HEK293 (cell line): ENCODE results near the gene TRAM2.
A peak's percentile ranks its signal among the peaks of the same experiment; 100 is the strongest.
"Not testable (repeated sequence)": the region's sequence is repeated elsewhere in the genome, so short reads cannot be mapped to it uniquely, and the experiment has no call there.

ENCODE experiments used
- CTCF ChIA-PET: fragments of 350-600 bp; formaldehyde crosslinking; extraction: SDS; loops from one replicate; lab custom pipeline; 2021; ENCODE audit warnings: antibody characterized with exemption; lab: Yijun Ruan, JAX
- POLR2A ChIA-PET: fragments of 300-600 bp; formaldehyde crosslinking; extraction: SDS; loops from one replicate; lab custom pipeline; 2020; ENCODE audit warnings: antibody characterized with exemption, inconsistent platforms; lab: Yijun Ruan, JAX
- H3K27ac ChIP-seq: fragments of 200-500 bp; sonication (Bioruptor generic); 2 replicates; pipeline ENCODE4 v1.5.1; 2014; ENCODE audit warnings: low read depth, low read length, control low read depth, inconsistent platforms; ENCODE audit errors: extremely low read depth
- H3K36me3 ChIP-seq, 2 experiments: fragments of 200-500 bp in 1 of 2; sonication (Bioruptor generic) in 1 of 2; 1 replicate in 1 of 2; 2 replicates in 1 of 2; pipeline ENCODE4 v1.5.1; 2014 to 2017; ENCODE audit warnings: inconsistent platforms in 2 of 2, low read length in 2 of 2; ENCODE audit not compliant: control insufficient read depth in 2 of 2, insufficient read depth in 1 of 2
- H3K4me1 ChIP-seq: fragments of 200-500 bp; sonication (Bioruptor generic); 2 replicates; pipeline ENCODE4 v1.5.1; 2014; ENCODE audit warnings: mild to moderate bottlenecking, low read length, inconsistent platforms; ENCODE audit not compliant: control insufficient read depth, insufficient read depth
- H3K4me3 ChIP-seq: 2 replicates; pipeline ENCODE4 v1.5.1; 2011; ENCODE audit warnings: low read depth, mild to moderate bottlenecking, control low read depth, low read length, moderate library complexity
- H3K9me3 ChIP-seq: fragments of 200-500 bp; sonication (Bioruptor generic); 2 replicates; pipeline ENCODE4 v1.5.1; 2014; ENCODE audit warnings: low read depth, low read length, inconsistent platforms; ENCODE audit not compliant: control insufficient read depth, insufficient read depth
- BCL11A ChIP-seq: fragments of 450-650 bp; formaldehyde crosslinking; IDR thresholded peaks from 2 replicates; pipeline ENCODE4 v1.5.1; 2016; ENCODE audit warnings: low read depth, missing biosample characterization, missing genetic modification characterization
- EGR2 ChIP-seq: fragments of 450-650 bp; formaldehyde crosslinking; IDR thresholded peaks from 2 replicates; pipeline ENCODE4 v1.5.1; 2016; ENCODE audit warnings: low read depth, missing biosample characterization, missing genetic modification characterization
- FEZF1 ChIP-seq: fragments of 450-650 bp; formaldehyde crosslinking; IDR thresholded peaks from 2 replicates; pipeline ENCODE4 v1.5.1; 2016; ENCODE audit warnings: missing biosample characterization, missing genetic modification characterization
- GLI2 ChIP-seq: fragments of 450-650 bp; formaldehyde crosslinking; IDR thresholded peaks from 2 replicates; pipeline ENCODE4; 2017; ENCODE audit warnings: missing biosample characterization, missing genetic modification characterization, low read depth, borderline replicate concordance
- KLF7 ChIP-seq: fragments of 450-650 bp; formaldehyde crosslinking; IDR thresholded peaks from 2 replicates; pipeline ENCODE4 v1.5.1; 2016; ENCODE audit warnings: missing biosample characterization, missing genetic modification characterization, borderline replicate concordance
- MEIS1 ChIP-seq: sonication (generic); formaldehyde crosslinking; IDR thresholded peaks from 2 replicates; pipeline ENCODE4 v1.8.1; 2022; ENCODE audit warnings: missing genetic modification reagents, mild to moderate bottlenecking, borderline replicate concordance
- RBAK ChIP-seq: fragments of 450-650 bp; formaldehyde crosslinking; IDR thresholded peaks from 2 replicates; pipeline ENCODE4 v1.5.1; 2016; ENCODE audit warnings: missing biosample characterization, missing genetic modification characterization
- ZBTB1 ChIP-seq: fragments of 450-650 bp; formaldehyde crosslinking; IDR thresholded peaks from 2 replicates; pipeline ENCODE4 v1.5.1; 2016; ENCODE audit warnings: missing biosample characterization, missing genetic modification characterization
- ZBTB10 ChIP-seq: fragments of 450-650 bp; formaldehyde crosslinking; IDR thresholded peaks from 2 replicates; pipeline ENCODE4 v1.5.1; 2016; ENCODE audit warnings: missing biosample characterization, missing genetic modification characterization
- ZBTB26 ChIP-seq: fragments of 450-650 bp; formaldehyde crosslinking; optimal IDR thresholded peaks from 2 replicates; pipeline ENCODE3; 2016; ENCODE audit warnings: missing biosample characterization, mild to moderate bottlenecking, missing genetic modification characterization
- ZBTB48 ChIP-seq: fragments of 450-650 bp; formaldehyde crosslinking; IDR thresholded peaks from 2 replicates; pipeline ENCODE4 v1.5.1; 2016; ENCODE audit warnings: missing biosample characterization, missing genetic modification characterization
- ZFP37 ChIP-seq: fragments of 450-650 bp; formaldehyde crosslinking; IDR thresholded peaks from 2 replicates; pipeline ENCODE4 v1.5.1; 2016; ENCODE audit warnings: missing biosample characterization, missing genetic modification characterization
- ZFP41 ChIP-seq: fragments of 450-650 bp; formaldehyde crosslinking; IDR thresholded peaks from 2 replicates; pipeline ENCODE4 v1.5.1; 2016; ENCODE audit warnings: missing biosample characterization, missing genetic modification characterization, borderline replicate concordance
- ZFP69B ChIP-seq: fragments of 450-650 bp; formaldehyde crosslinking; IDR thresholded peaks from 2 replicates; pipeline ENCODE4 v1.5.1; 2016; ENCODE audit warnings: missing biosample characterization, missing genetic modification characterization
- ZNF146 ChIP-seq: fragments of 450-650 bp; formaldehyde crosslinking; IDR thresholded peaks from 2 replicates; pipeline ENCODE4 v1.5.1; 2016; ENCODE audit warnings: missing biosample characterization, missing genetic modification characterization
- ZNF148 ChIP-seq: fragments of 450-650 bp; formaldehyde crosslinking; IDR thresholded peaks from 2 replicates; pipeline ENCODE4 v1.5.0; 2017; ENCODE audit warnings: missing biosample characterization, missing genetic modification characterization, borderline replicate concordance
- ZNF23 ChIP-seq: fragments of 450-650 bp; formaldehyde crosslinking; IDR thresholded peaks from 2 replicates; pipeline ENCODE4 v1.5.1; 2016; ENCODE audit warnings: missing biosample characterization, missing genetic modification characterization, borderline replicate concordance
- ZNF239 ChIP-seq: fragments of 450-650 bp; formaldehyde crosslinking; IDR thresholded peaks from 2 replicates; pipeline ENCODE4 v1.5.1; 2016; ENCODE audit warnings: missing biosample characterization, missing genetic modification characterization
- ZNF404 ChIP-seq: fragments of 450-650 bp; formaldehyde crosslinking; IDR thresholded peaks from 2 replicates; pipeline ENCODE4 v1.5.1; 2017; ENCODE audit warnings: missing biosample characterization, missing genetic modification characterization
- ZNF530 ChIP-seq: fragments of 450-650 bp; formaldehyde crosslinking; IDR thresholded peaks from 2 replicates; pipeline ENCODE4 v1.5.1; 2016; ENCODE audit warnings: low read depth, missing biosample characterization, missing genetic modification characterization
- ZNF548 ChIP-seq: fragments of 450-650 bp; formaldehyde crosslinking; IDR thresholded peaks from 2 replicates; pipeline ENCODE4 v1.5.1; 2016; ENCODE audit warnings: missing biosample characterization, missing genetic modification characterization
- ZNF664 ChIP-seq: fragments of 450-650 bp; formaldehyde crosslinking; IDR thresholded peaks from 2 replicates; pipeline ENCODE4 v1.5.1; 2016; ENCODE audit warnings: missing biosample characterization, missing genetic modification characterization
- ZNF830 ChIP-seq: fragments of 450-650 bp; IDR thresholded peaks from 2 replicates; pipeline ENCODE4 v1.5.0; 2018; ENCODE audit warnings: missing biosample characterization, missing genetic modification characterization, low read depth, mild to moderate bottlenecking, moderate library complexity
- TF ChIP-seq, protein P1 (sequence below): fragments of 450-650 bp; formaldehyde crosslinking; IDR thresholded peaks from 2 replicates; pipeline ENCODE4 v1.5.1; 2016; ENCODE audit warnings: missing biosample characterization, missing genetic modification characterization, low read depth

Gene TRAM2

GRCh38 chr6:52474173-52474572 lies 102.7 kb downstream of the TRAM2 start:
- Histone ChIP-seq H3K27ac (no peak overlapping the region), H3K36me3 (no peaks in the 10 kb centered on the region), H3K9me3 (no peaks in the 10 kb centered on the region), H3K4me3 (no peak overlapping the region), H3K4me1 (no peaks in the 10 kb centered on the region)
- no peak for TF ChIP-seq ZBTB26 (tag by site-specific recombination)
- no peak for TF ChIP-seq ZNF664 (tag by site-specific recombination)
- no peak for TF ChIP-seq ZFP41 (tag by site-specific recombination)
- no peak for TF ChIP-seq ZBTB48 (tag by site-specific recombination)
- TF ChIP-seq ZFP69B (tag by site-specific recombination) = no peak
- no peak for TF ChIP-seq ZNF404 (tag by site-specific recombination)
- TF ChIP-seq KLF7 (tag by site-specific recombination) = no peak
- no peak for TF ChIP-seq EGR2 (tag by site-specific recombination)
- TF ChIP-seq RBAK (tag by site-specific recombination) = no peak
- TF ChIP-seq ZNF830 (tag by site-specific recombination) = no peak
- no peak for TF ChIP-seq ZNF530 (tag by site-specific recombination)
- TF ChIP-seq ZFP37 (tag by site-specific recombination) = no peak
- TF ChIP-seq ZBTB1 = no peak
- TF ChIP-seq ZNF548 = no peak
- TF ChIP-seq ZBTB10 = no peak
- no peak for TF ChIP-seq GLI2 (tag by site-specific recombination)
- no peak for TF ChIP-seq ZNF239 (tag by site-specific recombination)
- TF ChIP-seq ZNF23 (tag by site-specific recombination) = no peak
- TF ChIP-seq MEIS1 (CRISPR knock-in tag) = no peak
- ChIA-PET POLR2A (interaction anchor here (1.0 kb wide), 1 partner anchor 26 kb away, joined by 4 read pairs; no protein-coding TSS in a partner anchor), CTCF (no interaction called here)

GRCh38 chr6:52461194-52461593 lies 115.7 kb downstream of the TRAM2 start:
- H3K4me3 ChIP-seq, H3K27ac ChIP-seq, H3K36me3 ChIP-seq, H3K9me3 ChIP-seq, H3K4me1 ChIP-seq, POLR2A ChIA-PET, CTCF ChIA-PET: not testable (repeated sequence)
- peak; percentile 87 for TF ChIP-seq ZNF146 (tag by site-specific recombination)

- Histone ChIP-seq H3K4me3 (no peak overlapping the region), H3K9me3 (no peaks in the 10 kb centered on the region), H3K36me3 (peaks cover 0 to 10% of the 10 kb centered on the region in 2 experiments; a peak in 1 of 3 replicates), H3K27ac (no peak overlapping the region), H3K4me1 (no peaks in the 10 kb centered on the region)
- ChIA-PET CTCF (interaction anchor here (0.8 to 1.3 kb wide), 2 partner anchors 18 to 141 kb away, joined by 3 to 4 read pairs; no protein-coding TSS in a partner anchor), POLR2A (no interaction called here)
- TF ChIP-seq ZNF148 (tag by site-specific recombination) (no peak), BCL11A (no peak), FEZF1 (no peak)
- TF ChIP-seq, protein P1, sequence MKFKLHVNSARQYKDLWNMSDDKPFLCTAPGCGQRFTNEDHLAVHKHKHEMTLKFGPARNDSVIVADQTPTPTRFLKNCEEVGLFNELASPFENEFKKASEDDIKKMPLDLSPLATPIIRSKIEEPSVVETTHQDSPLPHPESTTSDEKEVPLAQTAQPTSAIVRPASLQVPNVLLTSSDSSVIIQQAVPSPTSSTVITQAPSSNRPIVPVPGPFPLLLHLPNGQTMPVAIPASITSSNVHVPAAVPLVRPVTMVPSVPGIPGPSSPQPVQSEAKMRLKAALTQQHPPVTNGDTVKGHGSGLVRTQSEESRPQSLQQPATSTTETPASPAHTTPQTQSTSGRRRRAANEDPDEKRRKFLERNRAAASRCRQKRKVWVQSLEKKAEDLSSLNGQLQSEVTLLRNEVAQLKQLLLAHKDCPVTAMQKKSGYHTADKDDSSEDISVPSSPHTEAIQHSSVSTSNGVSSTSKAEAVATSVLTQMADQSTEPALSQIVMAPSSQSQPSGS (tag by site-specific recombination) = no peak
Measured at GRCh38 chr6:52457096-52457495, 119.8 kb downstream of the TRAM2 start.
